ENCODE results near the gene NFATC1.

NFATC1 gene

DNA sequence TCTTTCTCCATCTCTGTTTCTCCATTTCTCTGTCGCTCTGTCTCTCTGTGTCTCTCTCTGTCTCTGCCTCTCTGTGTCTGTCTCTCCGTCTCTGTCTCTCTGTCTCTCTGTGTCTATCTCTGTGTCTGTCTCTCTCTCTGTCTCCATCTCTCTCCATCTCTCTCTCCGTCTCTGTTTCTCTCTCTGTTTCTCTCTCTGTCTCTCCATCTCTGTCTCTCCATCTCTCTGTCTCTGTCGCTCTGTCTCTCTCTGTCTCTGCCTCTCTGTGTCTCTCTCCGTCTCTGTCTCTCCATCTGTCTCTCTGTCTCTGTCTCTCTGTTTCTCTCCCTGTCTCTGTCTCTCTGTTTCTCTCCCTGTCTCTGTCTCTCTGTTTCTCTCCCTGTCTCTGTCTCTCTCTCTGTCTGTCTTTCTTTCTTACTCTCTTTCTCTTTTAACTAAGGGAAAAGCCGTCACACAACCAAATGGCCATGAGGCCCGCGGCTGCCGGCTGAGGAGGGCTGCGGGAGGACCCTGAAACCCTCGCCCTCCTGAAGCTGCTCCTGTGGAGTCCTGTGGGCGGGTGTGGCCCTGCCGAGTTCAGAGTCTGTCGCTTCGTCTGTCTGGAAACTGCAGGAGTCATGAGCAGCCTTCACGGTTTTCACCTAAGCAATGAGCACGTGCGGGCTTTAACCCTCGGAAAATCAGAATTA, 29.3 kb downstream of the NFATC1 start:
- no peak for DNase-seq

DNA sequence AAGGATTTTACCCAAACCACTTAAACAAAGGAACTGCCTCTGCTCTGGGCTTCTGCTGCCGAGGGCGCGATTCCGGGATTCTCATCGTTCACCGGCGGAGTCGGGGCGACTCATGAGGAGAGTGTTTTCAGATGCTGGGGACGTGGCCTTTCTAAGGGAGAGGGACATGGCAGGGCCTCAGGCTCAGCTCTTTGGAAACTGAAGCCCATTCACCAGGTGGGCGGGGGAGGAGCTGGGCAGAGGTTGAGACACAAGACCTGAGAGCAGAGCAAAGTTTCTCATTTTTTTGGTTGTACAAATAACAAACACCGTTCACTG, 29.8 kb downstream of the NFATC1 start:
- DNase-seq, result no peak

DNA sequence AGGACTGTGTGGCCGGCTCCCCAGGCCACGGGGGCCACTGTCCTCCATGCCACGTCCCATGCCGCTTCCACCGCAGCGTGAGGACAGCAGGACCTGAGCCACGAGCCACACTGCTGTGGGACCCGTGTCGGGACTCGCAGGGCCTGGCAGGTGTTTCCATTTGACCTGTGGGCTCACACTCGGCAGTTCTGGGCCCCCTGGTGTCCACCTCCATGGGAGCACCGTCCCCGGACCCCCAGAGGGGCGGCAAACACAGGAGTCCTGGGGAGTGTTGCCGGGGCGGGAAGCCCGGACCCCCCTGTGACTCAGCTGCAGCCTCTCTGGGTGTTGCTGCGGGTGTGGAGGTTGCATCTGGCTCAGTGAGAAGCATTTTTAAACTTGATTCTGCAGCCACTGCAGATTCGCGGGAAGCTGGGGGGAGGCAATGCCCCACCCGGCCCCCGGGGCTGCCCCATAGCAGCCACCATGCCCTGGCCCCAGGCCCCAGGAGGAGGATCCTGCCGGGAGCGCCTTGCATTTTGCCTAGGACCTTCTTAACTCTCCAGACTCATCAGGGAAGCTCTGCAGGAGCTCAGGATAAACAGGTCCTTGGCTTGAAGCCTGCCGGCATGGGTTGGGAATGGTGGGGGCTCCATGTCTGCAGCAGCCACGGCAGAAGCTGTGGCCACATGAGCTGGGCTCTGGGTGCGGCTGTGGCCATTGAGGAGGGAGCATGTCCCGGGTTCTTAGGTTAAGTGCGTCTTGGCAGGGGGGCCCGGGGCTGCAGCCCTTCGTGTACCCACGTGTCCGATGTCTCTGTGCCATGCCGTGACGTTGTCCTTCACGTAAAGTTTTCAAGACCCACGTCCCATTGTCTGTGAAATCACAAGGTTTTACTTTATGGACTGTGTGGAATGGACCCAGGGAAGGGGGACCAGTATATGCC, 30.9 kb downstream of the NFATC1 start:
- DNase-seq, result no peak

DNA sequence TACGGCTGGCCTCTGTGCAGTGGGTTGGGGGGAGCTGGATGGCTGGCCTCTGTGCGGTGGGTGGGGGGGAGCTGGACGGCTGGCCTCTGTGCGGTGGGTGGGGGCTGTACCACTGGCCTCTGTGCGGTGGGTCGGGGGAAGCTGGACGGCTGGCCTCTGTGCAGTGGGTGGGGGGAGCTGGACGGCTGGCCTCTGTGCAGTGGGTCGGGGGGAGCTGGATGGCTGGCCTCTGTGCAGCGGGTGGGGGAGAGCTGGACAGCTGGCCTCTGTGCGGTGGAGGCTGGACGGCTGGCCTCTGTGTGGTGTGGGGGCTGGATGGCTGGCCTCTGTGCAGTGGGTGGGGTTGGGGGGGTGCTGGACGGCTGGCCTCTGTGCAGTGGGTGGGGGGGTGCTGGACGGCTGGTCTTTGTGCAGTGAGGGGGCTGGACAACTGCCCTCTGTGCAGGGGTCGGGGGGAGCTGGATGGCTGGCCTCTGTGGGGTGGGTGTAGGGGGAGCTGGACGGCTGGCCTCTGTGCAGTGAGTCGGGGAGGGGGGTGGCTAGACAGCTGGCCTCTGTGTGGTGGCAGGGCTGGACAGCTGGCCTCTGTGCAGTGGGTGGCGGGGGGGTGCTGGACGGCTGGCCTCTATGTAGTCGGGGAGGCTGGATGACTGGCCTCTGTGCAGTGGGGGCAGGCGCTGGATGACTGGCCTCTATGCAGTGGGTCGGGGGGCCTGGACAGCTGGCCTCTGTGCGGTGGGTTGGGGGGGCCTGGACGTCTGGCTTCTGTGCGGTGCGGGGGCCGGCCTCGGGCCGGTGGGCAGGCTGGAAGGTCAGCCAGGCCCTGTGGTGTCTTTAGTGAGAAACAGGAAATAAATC, 31.9 kb downstream of the NFATC1 start:
- no peak for DNase-seq

DNA sequence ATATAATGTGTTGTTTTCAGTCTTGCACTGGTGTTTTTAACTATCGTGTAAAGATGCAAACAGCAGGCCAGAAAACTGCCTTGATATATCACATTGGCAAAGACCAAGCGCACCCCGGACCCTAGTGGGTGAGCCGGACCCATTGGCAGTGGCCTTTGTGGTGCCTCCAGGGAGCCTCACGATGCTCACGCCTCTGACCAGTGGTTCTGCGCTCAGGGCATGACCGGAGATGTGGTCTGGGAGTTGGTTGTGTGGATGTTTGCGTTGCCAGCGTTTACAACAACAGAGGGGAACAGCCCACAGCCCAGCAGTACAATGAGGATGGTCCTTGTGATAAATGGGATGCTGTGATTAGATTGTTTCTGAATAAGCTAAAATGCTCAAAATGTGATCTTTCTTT, 32.6 kb downstream of the NFATC1 start:
- DNase-seq, result no peak

DNA sequence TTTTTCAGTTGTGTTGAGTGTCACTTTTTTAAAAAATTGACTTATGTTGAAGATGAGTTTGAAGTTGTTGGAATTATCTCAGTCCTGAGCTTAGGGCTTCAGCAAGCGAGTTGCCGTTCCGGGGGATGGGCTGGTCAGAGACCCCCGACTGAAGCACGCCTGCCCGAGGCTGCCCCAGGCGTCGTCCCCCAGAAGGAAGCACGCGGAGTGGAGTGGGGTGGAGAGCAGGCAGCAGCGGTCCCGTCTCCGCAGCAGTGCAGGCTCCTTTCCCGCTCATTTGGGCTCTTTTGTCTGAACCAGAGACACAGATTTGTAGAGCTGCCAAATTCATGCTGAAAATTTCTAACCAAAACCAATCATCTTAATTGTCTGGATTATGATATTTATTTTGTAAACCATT, 33.7 kb downstream of the NFATC1 start:
- no peak for DNase-seq

DNA sequence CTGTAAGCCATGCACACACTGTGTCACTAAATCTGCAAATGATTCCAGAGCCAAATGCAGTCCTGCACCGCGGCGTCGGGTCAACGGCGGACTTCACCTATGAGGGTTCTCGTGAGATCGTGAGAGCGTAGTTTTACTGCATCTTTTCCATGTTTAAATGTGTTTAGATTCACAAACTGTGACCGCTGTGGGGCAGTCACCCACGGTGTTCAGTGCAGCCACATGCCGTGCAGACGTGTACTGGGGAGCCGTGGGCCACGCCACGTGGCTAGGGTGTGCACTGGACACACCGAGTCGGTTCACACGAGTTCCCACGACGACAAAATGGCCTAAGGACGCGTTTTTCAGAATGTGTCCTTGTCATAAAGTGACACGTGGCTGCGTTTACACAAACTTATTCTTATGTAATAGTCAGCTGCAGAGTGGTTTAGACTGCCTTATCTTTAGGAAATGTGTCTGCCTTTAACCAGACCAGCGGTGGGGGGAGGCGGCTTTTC, 34.1 kb downstream of the NFATC1 start:
- no peak for DNase-seq

DNA sequence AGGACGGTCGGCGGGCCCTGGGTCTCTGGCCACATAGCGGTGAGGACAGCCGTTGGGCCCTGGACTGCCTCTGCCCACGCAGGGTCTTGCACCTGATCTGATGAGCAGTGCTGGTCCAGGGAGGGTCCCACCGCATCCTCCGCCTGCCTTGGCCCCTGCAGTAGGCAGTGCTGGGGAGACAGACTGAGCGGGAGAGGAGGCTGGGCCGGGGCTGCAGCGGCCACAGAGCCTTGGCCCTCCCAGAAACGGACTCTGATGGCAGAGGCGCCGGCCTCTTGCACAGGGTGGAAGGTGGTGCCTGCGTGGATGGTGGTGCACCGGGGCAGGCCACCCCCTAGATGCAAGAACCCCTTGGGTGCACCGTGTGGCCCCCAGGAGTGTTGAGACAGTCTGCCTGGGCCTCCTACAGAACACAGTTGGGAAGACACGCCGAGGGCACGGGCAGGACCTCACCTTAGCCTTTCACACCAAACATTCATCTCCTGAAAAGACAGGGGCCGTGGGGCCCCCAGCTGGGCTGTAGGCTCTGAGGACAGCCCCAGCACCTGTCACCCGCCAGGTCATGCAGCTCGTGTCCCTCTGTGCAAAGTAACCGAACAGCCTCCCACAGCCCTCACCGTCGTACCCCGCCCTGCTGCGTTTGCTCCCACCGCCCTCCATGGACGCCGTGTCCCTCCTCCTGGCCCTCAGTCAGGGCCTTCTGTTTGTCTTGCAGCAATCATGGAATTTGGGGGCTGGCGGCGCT, 36.8 kb downstream of the NFATC1 start:
- DNase-seq, result no peak

DNA sequence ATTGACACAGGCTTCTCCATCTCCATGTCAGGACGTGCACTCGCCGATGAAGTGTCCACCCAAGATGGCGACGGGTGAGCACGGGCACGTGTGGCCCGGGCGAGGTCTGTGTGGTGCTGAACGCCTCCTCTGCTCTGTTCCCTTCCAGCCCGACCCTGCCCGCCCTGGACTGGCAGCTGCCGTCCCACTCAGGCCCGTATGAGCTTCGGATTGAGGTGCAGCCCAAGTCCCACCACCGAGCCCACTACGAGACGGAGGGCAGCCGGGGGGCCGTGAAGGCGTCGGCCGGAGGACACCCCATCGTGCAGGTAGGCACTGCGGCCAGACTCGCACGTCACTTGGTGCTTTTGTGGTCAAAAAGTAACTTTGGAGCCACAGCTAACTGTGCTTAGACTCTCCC, 37.7 kb downstream of the NFATC1 start:
- no peak for DNase-seq

DNA sequence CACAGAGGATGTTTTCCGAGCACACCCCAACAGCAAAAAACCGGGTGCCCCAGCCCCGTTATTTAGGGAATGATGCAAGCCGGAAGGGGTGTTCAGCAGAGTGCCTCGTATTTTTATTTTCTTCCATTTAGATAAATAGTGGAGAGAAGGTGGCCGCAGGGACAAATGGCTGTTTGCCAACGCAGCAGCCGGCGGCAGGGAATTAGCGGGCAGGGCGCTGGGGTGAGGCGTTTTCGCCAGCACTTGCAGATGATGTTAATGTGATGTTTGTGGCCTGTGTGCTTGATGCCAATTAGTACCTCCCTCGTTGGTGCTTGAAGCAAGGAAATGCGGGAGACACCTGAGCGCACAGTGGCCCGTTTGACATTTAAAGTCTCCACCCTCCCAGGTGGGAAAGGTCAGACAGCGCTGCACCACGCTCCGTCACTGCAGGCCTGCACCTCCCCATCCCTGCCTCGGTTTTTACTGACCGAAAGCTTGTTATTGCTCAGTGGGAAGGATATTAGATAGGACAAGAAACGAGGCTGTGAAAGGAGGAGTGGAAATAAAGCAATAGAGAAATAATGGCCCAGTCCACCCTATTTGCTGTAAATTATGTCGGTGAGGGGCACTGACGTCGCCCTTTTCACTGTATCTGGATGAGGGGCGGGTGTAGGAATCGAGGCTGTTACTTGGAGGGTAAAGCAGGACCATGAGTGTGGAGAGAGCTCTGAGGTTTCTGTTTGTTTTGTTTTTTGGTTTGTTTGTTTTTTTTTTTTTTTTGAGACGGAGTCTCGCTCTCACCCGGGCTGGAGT, 39.1 kb downstream of the NFATC1 start:
- no peak for DNase-seq

DNA sequence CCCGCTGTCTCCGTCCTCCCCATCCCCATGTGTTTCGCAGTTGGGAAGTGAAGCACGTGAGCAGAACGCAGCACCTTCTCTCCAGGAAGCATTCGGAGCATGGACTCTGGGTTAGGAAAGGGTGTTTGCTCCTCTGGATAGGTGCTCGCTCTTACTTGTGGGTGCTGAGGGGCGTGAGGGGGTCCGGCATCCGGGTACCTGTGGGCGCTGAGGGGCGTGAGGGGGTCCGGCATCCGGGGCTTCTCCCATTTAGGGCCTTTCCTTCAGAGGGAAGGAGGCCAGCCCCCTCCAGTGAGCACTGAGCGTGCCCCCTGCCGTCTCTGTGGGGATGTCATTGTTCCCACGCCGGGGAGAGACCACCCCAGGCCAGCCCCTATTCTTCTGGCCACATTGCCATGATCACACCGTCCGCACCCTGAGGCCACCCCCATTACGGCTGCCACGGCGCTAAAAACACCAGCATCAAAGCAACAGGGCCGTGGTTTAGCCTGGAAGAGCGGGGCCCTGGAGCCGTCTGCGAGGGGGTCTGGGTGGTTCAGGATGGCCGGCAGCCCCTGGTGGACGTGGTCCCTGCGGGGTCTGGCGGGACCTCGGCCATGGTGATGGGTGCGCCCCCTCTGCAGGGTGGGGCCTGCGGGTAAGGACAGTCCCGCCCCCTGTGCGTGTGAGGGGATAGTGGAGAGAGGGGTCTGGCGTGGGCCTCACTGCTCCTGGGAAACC, 41.0 kb downstream of the NFATC1 start:
- no peak for DNase-seq

DNA sequence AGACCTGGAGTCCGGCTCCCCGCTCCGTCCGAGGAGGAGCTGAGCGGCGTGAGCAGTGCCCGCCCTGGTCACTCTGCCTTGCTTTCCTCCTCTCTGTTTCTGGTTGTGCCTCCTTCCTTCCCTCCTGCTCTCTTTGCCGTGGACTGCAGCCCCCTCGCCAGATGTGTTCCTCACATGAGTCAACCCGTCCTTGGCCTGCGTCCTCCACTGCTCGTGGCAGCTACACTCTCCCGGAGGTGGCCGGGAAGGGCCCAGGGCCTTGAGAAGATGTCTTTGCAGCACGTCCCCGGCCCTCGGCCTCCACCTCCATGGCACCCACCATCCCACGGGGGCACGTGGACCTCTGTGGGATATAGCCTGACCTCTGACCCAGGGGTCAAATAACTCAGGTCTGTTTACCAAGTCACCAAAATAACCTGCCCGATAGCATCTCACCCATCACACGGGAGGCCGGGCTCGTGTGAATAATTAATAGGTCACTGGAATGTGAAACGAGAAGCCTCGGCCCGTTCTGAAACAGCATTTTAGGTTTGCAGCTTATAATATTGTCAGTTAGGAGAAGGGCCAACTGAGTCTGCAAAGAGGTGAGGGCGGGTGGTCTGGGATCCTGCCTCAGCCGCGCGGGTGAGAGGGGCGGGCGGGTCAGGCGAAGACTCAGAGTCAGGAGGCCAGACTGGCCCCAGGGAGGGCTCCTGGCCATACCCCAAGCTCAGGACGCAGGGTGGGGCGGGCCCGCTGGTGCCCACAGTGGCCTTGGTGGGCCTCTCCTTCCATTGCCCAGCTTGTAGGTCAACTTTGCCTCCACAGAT, 42.6 kb downstream of the NFATC1 start:
- no peak for DNase-seq

DNA sequence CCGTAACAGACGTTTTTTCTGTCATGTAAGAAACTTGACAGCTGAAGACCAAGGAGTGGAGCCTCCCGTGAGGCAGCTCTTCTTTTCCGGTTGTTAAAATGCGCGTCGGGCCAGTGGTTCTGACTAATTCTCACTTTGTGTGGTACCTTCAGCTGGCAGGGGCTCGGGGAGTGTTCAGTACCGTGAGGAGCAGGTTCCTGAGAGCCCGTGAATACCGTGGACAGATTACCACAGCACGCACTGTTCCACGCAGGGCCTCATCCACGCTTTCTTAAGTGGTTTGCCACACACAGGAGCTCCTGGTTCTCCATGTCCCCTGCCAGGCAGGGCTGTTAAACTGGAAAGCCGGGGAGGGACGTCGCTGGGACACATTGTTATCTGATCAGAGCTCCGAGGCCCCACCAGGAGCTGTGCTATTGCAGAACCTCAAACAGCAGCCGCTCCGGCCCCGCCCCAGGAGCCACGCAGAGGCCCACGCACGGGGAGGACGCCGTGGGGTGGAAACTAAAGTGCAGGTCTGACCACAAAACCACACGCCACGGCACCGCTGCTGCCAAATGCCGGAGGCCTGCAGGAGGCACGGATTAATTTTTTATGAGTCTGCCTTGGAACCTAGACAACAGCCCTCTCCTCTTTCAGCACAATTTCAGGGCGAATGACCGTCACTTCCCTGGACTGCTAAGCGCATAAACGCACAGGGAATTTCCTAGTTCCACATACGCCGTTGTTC, 43.3 kb downstream of the NFATC1 start:
- DNase-seq, result peak; percentile 70

DNA sequence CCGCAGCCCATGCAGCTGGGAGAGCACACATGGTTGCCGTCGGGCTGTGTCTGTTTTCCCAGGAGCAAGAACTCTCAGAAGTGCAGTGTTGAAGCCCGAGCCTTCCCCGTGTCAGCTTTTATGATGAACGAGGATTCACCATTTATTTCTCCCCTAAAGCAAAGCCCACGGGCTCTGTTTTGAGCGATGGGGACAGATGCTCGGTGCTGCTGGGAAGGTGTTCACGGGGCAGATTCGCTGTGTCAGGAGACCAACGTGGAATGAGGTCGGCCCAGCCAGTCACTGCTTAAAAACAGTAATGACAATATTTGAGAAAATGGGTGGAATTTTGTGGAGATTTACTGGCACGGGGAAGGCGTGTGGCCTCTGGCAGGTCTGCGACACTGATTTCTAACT, 43.9 kb downstream of the NFATC1 start:
- DNase-seq, result no peak

DNA sequence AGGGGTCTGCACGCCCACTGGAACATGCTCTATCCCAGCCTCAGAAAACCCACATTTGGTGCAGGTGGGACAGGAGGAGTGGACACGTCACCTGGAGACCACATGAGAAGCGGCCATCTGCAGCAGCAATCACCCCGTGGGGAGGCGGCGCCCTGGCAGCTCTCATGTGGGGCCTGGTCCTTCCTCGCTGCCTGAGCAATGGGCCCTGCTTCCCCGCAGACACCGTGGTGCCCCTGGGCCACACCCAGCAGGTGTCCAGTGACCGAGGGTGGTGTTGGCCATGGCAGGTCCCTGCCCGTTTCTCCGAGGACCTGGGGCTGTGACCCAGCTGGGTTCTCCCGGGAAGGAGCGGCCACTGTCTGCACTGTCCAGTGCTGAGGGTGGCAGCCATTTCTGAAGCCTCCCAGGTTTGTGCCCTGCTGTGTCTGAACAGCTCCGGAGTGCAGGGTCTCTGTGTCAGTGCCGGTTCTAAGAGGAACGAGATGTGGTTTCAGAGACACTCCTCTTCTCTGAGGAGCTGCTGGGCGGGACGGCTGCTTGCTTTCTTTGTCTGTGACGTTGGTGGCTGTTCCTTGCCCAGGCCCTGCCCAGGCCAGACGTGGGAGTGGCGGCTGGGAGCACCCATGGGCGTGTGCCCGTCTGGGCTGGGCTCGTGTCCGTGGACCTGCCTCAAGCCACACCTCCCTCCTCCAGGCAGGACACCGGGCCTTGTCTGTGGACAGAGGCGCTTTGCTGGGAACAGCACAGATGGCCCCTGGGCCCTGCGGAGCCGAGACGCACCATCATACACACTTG, 44.8 kb downstream of the NFATC1 start:
- DNase-seq, result no peak

DNA sequence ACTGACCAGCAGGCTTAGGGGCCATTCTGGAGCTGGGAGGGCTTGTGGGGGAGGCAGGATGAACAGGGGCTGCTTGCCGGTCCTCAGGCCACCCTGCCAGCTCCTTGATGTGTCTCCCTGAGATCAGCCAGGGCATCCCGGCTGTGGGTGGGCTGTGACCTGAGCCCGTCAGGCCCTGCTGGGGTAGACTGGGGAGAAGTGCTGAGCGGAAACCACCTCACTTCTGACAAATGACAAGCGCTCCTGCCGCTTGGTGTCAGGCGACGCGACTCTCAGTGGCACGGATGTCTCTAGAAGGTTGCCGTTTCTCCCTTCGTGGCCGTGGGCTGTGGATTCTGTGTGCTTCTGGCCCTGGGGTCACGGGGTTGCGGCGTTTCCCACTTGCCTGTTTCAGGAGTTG, 45.7 kb downstream of the NFATC1 start:
- no peak for DNase-seq

DNA sequence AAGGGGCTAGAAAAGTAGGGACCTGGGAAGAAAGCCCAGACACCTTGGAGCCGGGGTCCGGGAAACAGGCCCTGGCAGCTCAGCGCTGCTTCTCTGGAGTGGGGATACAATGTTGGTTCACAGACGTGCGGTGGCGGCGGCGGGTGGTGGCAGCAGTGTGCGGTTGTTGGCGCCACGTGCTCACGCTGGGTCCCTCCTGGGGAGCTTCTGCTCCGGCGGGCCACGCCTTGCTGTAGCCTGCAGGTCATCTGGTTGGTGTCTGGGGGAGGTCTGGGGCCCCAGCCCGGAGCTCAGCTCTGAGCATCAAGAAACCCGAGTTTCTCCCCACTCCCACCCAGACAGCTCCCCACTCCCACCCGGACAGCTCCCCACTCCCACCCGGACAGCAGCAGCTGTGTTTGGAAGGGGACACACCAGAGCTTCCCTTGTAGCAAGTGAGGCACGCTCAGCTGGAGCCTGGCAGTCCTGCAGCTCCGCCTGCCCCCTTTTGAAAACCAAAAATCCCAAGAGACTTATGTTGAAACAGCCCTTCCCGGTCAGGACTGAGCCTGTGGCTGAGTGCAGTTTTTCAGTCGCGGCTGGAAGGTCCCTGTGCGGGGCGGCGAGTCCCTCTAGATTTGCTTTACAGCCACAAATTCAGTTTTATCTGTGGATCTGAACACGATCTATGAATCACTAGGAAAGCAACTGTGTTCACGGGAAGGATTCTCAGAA, 46.9 kb downstream of the NFATC1 start:
- no peak for DNase-seq

DNA sequence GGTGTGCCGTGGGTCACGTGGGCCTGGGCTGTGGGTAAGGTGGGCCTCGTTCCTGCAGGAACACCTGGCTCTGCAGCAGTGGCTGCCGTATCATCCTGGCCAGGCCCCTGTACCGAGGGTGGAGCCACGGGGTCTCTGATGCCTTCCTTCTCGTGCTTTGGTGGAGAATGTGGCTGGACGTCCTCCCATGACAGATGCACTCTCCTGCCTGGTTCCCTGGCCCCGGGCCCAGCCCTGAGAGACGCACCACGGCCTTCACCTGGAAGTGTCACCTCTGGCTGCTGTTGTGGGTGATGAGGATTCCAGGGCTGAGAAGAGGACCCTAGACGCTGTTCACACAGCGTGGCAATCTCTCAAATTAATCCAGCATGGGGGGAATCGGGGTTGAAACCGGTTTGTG, 49.5 kb downstream of the NFATC1 start:
- no peak for DNase-seq
